Mesendoderm (in vitro differentiated cells): ENCODE results near the gene CLIC4.

Experiments used
- DNase-seq: peaks from one replicate; pipeline ENCODE4 v3.0.0; 2013
- H2AK5ac ChIP-seq: 2 replicates; pipeline ENCODE4 v1.6.1; 2013; ENCODE audit warnings: low read length, inconsistent platforms
- H2BK120ac ChIP-seq: 2 replicates; pipeline ENCODE4 v1.6.1; 2013; ENCODE audit warnings: low read depth, mild to moderate bottlenecking, low read length, moderate library complexity, mixed read lengths
- H2BK15ac ChIP-seq: replicated peaks from 2 replicates; pipeline ENCODE4 v1.6.1; 2013; ENCODE audit warnings: low read depth, mild to moderate bottlenecking, moderate library complexity
- H2BK5ac ChIP-seq: 2 replicates; pipeline ENCODE4 v1.6.1; 2013; ENCODE audit warnings: low read length, inconsistent platforms
- H3K18ac ChIP-seq: 2 replicates; pipeline ENCODE4 v1.6.1; 2013; ENCODE audit warnings: mild to moderate bottlenecking, low read length, mixed read lengths
- H3K23ac ChIP-seq: one replicate; pipeline ENCODE4 v1.6.1; 2013; ENCODE audit warnings: low read length
- H3K27ac ChIP-seq: 2 replicates; pipeline ENCODE4 v1.5.1; 2013; ENCODE audit warnings: low read depth, mild to moderate bottlenecking, inconsistent platforms, low read length, moderate library complexity
- H3K27me3 ChIP-seq: 2 replicates; pipeline ENCODE4 v1.6.1; 2013; ENCODE audit warnings: low read length, control low read depth, mild to moderate bottlenecking, inconsistent platforms; ENCODE audit not compliant: insufficient read depth, poor library complexity
- H3K36me3 ChIP-seq: 2 replicates; pipeline ENCODE4 v1.6.1; 2013; ENCODE audit warnings: low read length, inconsistent platforms; ENCODE audit not compliant: control insufficient read depth, insufficient read depth
- H3K4ac ChIP-seq: one replicate; pipeline ENCODE4 v1.6.1; 2013; ENCODE audit warnings: low read depth, mild to moderate bottlenecking, low read length, moderate library complexity
- H3K4me1 ChIP-seq: 2 replicates; pipeline ENCODE4 v1.6.1; 2013; ENCODE audit warnings: low read depth, low read length, inconsistent platforms; ENCODE audit not compliant: control insufficient read depth
- H3K4me2 ChIP-seq: 2 replicates; pipeline ENCODE4 v1.6.1; 2013; ENCODE audit warnings: low read length
- H3K4me3 ChIP-seq: 2 replicates; pipeline ENCODE4 v1.5.1; 2013; ENCODE audit warnings: mild to moderate bottlenecking, low read length
- H3K56ac ChIP-seq: one replicate; pipeline ENCODE4 v1.6.1; 2013; ENCODE audit warnings: low read length
- H3K79me1 ChIP-seq: 2 replicates; pipeline ENCODE4 v1.6.1; 2013; ENCODE audit warnings: low read length, inconsistent platforms
- H3K79me2 ChIP-seq: 2 replicates; pipeline ENCODE4 v1.6.1; 2013; ENCODE audit warnings: mild to moderate bottlenecking, low read length; ENCODE audit not compliant: control insufficient read depth, insufficient read depth
- H3K9ac ChIP-seq: 2 replicates; pipeline ENCODE4 v1.6.1; 2013; ENCODE audit warnings: low read length, inconsistent platforms
- H4K5ac ChIP-seq: one replicate; pipeline ENCODE4 v1.6.1; 2013; ENCODE audit warnings: low read length
- H4K8ac ChIP-seq: one replicate; pipeline ENCODE4 v1.6.1; 2013; ENCODE audit warnings: low read depth, mild to moderate bottlenecking, control low read depth, low read length, moderate library complexity
- WGBS: extraction: QIAGEN DNeasy Blood & Tissue Kit; methylation state at CpG from one replicate; pipeline ENCODE4 v1.1.7; 2013; ENCODE audit warnings: low lambda C conversion rate, missing lambda C conversion rate; ENCODE audit not compliant: insufficient coverage; ENCODE audit errors: extremely low coverage; 5-methylcytosine and 5-hydroxymethylcytosine counted together

CLIC4 gene

DNA sequence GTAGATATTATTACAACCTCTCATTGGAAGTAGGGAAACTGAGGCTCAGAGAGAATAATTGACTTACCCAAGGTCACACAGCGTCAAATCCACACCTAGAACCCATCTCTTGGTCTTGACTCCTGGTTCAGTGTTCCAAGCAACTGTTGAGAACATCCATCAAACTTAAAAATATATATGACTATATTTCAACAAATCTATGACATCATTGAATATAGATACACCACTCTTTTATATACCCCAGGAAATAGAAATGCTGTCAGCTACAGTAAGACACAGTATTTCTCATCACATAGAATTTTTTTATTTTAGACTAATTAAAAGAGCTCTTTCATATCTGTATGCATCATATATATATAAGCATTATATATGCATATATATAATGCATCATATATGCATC lies 127.9 kb downstream of the CLIC4 start:
- no peak overlapping the region for H3K27ac ChIP-seq
- no peak overlapping the region for H3K4ac ChIP-seq
- H3K18ac ChIP-seq = no peak overlapping the region
- H2BK5ac ChIP-seq = no peak overlapping the region
- no peak overlapping the region for H2BK120ac ChIP-seq
- H4K8ac ChIP-seq = no peak overlapping the region
- no peaks in the 10 kb centered on the region for H3K36me3 ChIP-seq
- no peak overlapping the region for H3K4me2 ChIP-seq
- no peak overlapping the region for H3K56ac ChIP-seq
- no peak overlapping the region for H2AK5ac ChIP-seq
- H2BK15ac ChIP-seq = no peak overlapping the region
- WGBS = no CpG with 5 or more reads among the region's 1 CpG
- H3K27me3 ChIP-seq = no peaks in the 10 kb centered on the region
- H3K79me1 ChIP-seq = no peaks in the 10 kb centered on the region
- no peak for DNase-seq
- H3K9ac ChIP-seq = no peak overlapping the region
- H3K23ac ChIP-seq = no peak overlapping the region
- H3K79me2 ChIP-seq = no peaks in the 10 kb centered on the region
- H3K4me3 ChIP-seq = no peak overlapping the region
- peaks cover 3% of the 10 kb centered on the region for H3K4me1 ChIP-seq
- no peak overlapping the region for H4K5ac ChIP-seq

DNA sequence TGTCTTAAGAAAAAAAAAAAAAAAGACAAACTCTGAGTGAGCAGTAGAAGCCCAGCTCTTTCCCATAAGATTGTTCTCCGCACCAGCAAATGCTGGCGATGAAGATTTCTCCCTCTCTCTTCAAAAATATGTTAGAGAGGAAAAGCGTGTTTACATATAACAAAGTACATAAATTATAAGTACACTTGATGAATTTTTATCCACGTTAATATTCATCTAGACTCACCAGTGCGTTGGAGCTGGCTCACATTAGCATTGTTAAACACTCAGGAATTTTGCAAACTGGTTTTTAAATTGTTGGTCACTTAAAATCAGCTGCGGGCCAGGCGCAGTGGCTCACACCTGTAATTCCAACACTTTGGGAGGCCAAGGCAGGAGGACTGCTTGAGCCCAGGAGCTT lies 128.8 kb downstream of the CLIC4 start:
- Histone ChIP-seq H4K5ac (no peak overlapping the region), H3K18ac (no peak overlapping the region), H3K56ac (no peak overlapping the region), H4K8ac (no peak overlapping the region), H3K4me3 (no peak overlapping the region), H3K79me1 (no peaks in the 10 kb centered on the region), H2BK120ac (no peak overlapping the region), H3K79me2 (no peaks in the 10 kb centered on the region), H3K4ac (no peak overlapping the region), H2AK5ac (no peak overlapping the region), H3K36me3 (no peaks in the 10 kb centered on the region), H2BK15ac (no peak overlapping the region), H3K27me3 (no peaks in the 10 kb centered on the region), H2BK5ac (no peak overlapping the region), H3K23ac (no peak overlapping the region), H3K4me1 (peaks cover 3% of the 10 kb centered on the region), H3K4me2 (no peak overlapping the region), H3K27ac (no peak overlapping the region), H3K9ac (no peak overlapping the region)
- whole genome bisulfite sequencing = no CpG with 5 or more reads among the region's 7 CpGs
- no peak for DNase-seq

GRCh38 chr1:24874611-24875234 lies 129.5 kb downstream of the CLIC4 start:
- Histone ChIP-seq H3K4me1 (peaks cover 3% of the 10 kb centered on the region), H3K36me3 (no peaks in the 10 kb centered on the region), H3K18ac (no peak overlapping the region), H3K4me3 (no peak overlapping the region), H3K56ac (no peak overlapping the region), H2BK120ac (no peak overlapping the region), H3K9ac (no peak overlapping the region), H2BK5ac (no peak overlapping the region), H2AK5ac (no peak overlapping the region), H4K8ac (no peak overlapping the region), H3K4me2 (no peak overlapping the region), H3K27ac (no peak overlapping the region), H3K27me3 (no peaks in the 10 kb centered on the region), H2BK15ac (no peak overlapping the region), H3K79me2 (no peaks in the 10 kb centered on the region), H3K4ac (no peak overlapping the region), H4K5ac (no peak overlapping the region), H3K23ac (no peak overlapping the region), H3K79me1 (no peaks in the 10 kb centered on the region)
- no peak for DNase-seq
- WGBS = no CpG with 5 or more reads among the region's 16 CpGs

GRCh38 chr1:24875257-24875656 lies 130.0 kb downstream of the CLIC4 start:
- Histone ChIP-seq H3K4ac (no peak overlapping the region), H3K4me2 (no peak overlapping the region), H3K56ac (no peak overlapping the region), H4K8ac (no peak overlapping the region), H3K27me3 (no peaks in the 10 kb centered on the region), H2AK5ac (no peak overlapping the region), H3K27ac (no peak overlapping the region), H3K79me1 (no peaks in the 10 kb centered on the region), H3K23ac (no peak overlapping the region), H3K9ac (no peak overlapping the region), H3K4me3 (no peak overlapping the region), H3K36me3 (no peaks in the 10 kb centered on the region), H2BK120ac (no peak overlapping the region), H3K18ac (no peak overlapping the region), H3K4me1 (peaks cover 3% of the 10 kb centered on the region), H2BK5ac (no peak overlapping the region), H2BK15ac (no peak overlapping the region), H4K5ac (no peak overlapping the region), H3K79me2 (no peaks in the 10 kb centered on the region)
- no peak for DNase-seq
- WGBS = no CpG with 5 or more reads among the region's 8 CpGs

DNA sequence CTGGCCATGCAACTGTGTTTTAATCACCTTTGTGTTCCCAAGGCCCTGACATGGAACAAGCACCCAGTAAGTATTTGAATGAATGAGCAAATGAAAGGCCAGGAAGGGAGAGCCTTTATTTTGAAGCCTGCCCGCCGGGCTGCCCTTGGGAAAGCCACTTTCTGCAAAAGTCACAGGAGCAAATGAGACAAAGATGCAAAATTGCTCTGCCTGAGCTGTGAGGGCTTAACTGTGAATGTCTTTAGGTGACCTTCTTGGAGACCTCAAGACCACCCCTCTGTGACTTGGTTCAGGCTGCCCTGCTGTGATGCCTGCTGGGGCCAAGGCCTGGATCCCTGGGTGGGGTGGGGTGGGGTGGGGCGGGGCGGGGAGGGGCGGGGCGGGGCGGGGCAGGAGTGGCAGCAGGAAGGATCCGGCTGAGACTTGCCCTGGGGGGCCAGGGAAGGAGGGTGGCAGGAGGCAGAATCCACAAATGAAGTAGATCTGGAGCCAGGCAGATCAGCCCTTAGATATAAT lies 130.8 kb downstream of the CLIC4 start:
- H3K36me3 ChIP-seq = no peaks in the 10 kb centered on the region
- no peaks in the 10 kb centered on the region for H3K27me3 ChIP-seq
- no peaks in the 10 kb centered on the region for H3K79me1 ChIP-seq
- no peak overlapping the region for H4K5ac ChIP-seq
- H4K8ac ChIP-seq = no peak overlapping the region
- no peak overlapping the region for H2AK5ac ChIP-seq
- no peak overlapping the region for H3K4me3 ChIP-seq
- no peak overlapping the region for H2BK15ac ChIP-seq
- H3K79me2 ChIP-seq = no peaks in the 10 kb centered on the region
- H3K56ac ChIP-seq = no peak overlapping the region
- no peak for DNase-seq
- H2BK120ac ChIP-seq = no peak overlapping the region
- peaks cover 3% of the 10 kb centered on the region for H3K4me1 ChIP-seq
- WGBS = no CpG with 5 or more reads among the region's 8 CpGs
- no peak overlapping the region for H3K4ac ChIP-seq
- no peak overlapping the region for H3K23ac ChIP-seq
- H3K18ac ChIP-seq = no peak overlapping the region
- no peak overlapping the region for H3K27ac ChIP-seq
- no peak overlapping the region for H2BK5ac ChIP-seq
- no peak overlapping the region for H3K9ac ChIP-seq
- no peak overlapping the region for H3K4me2 ChIP-seq

DNA sequence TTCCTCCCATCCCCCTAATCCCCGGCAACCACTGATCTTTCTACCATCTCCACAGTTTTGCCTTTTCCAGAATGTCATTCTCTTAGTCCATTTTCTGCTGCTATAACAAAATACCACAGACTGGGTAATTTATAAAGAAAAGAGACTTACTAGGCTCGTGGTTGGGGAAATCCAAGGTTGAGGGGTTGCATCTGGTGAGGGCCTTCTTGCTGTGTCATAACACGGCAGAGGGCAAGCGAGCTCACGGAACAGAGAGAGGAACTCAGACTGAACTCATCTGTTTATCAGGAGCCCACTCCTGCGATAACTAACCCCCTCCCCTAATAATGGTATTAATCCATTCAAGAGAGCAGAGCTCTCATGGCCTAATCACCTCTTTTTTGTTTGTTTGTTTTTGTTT lies 132.8 kb downstream of the CLIC4 start:
- Histone ChIP-seq H4K8ac (no peak overlapping the region), H3K4me2 (no peak overlapping the region), H3K27ac (no peak overlapping the region), H3K4me3 (no peak overlapping the region), H2BK120ac (no peak overlapping the region), H4K5ac (no peak overlapping the region), H2AK5ac (no peak overlapping the region), H3K4ac (no peak overlapping the region), H3K4me1 (peaks cover 3% of the 10 kb centered on the region), H3K36me3 (no peaks in the 10 kb centered on the region), H2BK5ac (no peak overlapping the region), H3K79me2 (no peaks in the 10 kb centered on the region), H3K18ac (no peak overlapping the region), H3K56ac (no peak overlapping the region), H3K27me3 (no peaks in the 10 kb centered on the region), H3K79me1 (no peaks in the 10 kb centered on the region), H3K23ac (no peak overlapping the region), H3K9ac (no peak overlapping the region), H2BK15ac (no peak overlapping the region)
- no peak for DNase-seq
- no CpG with 5 or more reads among the region's 6 CpGs for WGBS
